ENCODE results near the gene AP1S2. TPM values are rescaled to one million over a fixed set of nuclear protein-coding genes. Genes with fewer than 3 reads are reported as not detected.
"Not testable (repeated sequence)": the region's sequence is repeated elsewhere in the genome, so short reads cannot be mapped to it uniquely, and the experiment has no call there.

Gene AP1S2
- polyA plus RNA-seq, 2 donors = 5.2 to 7.5 TPM

DNA sequence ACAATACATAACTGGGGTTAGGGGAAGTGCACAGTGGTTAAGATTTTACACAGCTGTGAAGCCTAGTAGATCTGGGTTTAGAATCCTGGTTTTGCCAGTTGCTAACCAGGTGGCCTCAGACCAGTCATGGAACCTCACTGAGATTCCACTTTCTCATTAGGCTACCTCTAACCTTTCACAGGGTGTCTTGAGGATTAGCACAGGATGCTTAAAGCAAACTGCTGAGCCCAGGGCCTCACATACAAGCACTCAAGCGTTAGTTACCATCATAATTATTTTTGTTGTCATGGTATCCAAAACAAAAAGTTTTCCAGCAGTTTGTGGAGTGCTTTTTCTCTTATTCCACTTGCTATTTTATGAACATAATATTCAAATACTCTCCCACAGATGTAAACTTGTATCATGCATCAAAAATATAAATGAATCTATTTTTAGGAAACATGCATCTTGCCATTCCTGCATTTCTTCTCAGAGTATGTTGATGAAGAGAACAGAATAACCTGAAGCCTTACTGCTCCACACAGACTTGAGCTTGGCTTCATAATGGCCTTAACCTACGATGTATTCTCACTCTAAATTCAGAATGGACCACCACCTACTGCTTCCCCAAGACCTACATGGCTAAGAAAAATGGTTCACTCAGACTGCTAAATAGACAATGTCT, 12.6 kb downstream of the AP1S2 start:
- no peaks in the 10 kb centered on the region for H3K9me3 ChIP-seq (ENCODE audit: control insufficient read depth in 2 of 2, insufficient read depth in 1 of 2, low read depth in 1 of 2, low read length in 1 of 2)
- no peak overlapping the region for H3K27ac ChIP-seq (ENCODE audit: low read depth in 2 of 2, low read length in 1 of 2)
- WGBS, 2 donors = 80 to 87% methylated on average over 2 of the region's 2 CpGs
- H3K36me3 ChIP-seq (ENCODE audit: control insufficient read depth in 2 of 2, insufficient read depth in 2 of 2, low read length in 1 of 2) = no peaks in the 10 kb centered on the region
- H3K4me1 ChIP-seq (ENCODE audit: control insufficient read depth in 2 of 2, insufficient read depth in 2 of 2, low read length in 1 of 2) = no peaks in the 10 kb centered on the region
- H3K4me3 ChIP-seq (ENCODE audit: low read depth in 1 of 2, low read length in 2 of 2) = no peak overlapping the region
- H3K27me3 ChIP-seq (ENCODE audit: control insufficient read depth in 1 of 2, insufficient read depth in 2 of 2, low read length in 2 of 2) = no peaks in the 10 kb centered on the region

DNA sequence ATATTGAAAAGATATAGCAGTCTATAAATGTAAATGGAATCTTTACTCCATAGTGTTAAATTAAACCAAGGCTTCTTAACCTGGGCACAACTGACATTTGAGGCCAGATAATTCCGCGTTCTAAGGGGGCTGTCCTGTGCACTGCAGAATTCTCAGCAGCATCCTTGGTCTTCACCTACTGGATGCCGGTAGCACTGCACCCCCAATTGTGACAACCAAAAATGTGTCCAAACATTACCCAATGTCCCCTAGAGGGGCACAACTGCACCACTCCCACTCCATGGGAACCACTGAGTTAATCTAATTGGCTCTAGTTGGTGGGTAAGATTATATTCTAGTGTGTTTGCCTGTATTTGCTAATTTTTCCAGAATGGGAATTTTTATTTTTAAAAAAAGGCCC, 16.6 kb downstream of the AP1S2 start:
- Histone ChIP-seq H3K9me3 (ENCODE audit: control insufficient read depth in 2 of 2, insufficient read depth in 1 of 2, low read depth in 1 of 2, low read length in 1 of 2) (no peaks in the 10 kb centered on the region), H3K27me3 (ENCODE audit: control insufficient read depth in 1 of 2, insufficient read depth in 2 of 2, low read length in 2 of 2) (no peaks in the 10 kb centered on the region), H3K36me3 (ENCODE audit: control insufficient read depth in 2 of 2, insufficient read depth in 2 of 2, low read length in 1 of 2) (no peaks in the 10 kb centered on the region), H3K27ac (ENCODE audit: low read depth in 2 of 2, low read length in 1 of 2) (no peak overlapping the region), H3K4me1 (ENCODE audit: control insufficient read depth in 2 of 2, insufficient read depth in 2 of 2, low read length in 1 of 2) (no peaks in the 10 kb centered on the region), H3K4me3 (ENCODE audit: low read depth in 1 of 2, low read length in 2 of 2) (no peak overlapping the region)
- 94 to 97% methylated on average over 3 of the region's 3 CpGs for WGBS, 2 donors

DNA sequence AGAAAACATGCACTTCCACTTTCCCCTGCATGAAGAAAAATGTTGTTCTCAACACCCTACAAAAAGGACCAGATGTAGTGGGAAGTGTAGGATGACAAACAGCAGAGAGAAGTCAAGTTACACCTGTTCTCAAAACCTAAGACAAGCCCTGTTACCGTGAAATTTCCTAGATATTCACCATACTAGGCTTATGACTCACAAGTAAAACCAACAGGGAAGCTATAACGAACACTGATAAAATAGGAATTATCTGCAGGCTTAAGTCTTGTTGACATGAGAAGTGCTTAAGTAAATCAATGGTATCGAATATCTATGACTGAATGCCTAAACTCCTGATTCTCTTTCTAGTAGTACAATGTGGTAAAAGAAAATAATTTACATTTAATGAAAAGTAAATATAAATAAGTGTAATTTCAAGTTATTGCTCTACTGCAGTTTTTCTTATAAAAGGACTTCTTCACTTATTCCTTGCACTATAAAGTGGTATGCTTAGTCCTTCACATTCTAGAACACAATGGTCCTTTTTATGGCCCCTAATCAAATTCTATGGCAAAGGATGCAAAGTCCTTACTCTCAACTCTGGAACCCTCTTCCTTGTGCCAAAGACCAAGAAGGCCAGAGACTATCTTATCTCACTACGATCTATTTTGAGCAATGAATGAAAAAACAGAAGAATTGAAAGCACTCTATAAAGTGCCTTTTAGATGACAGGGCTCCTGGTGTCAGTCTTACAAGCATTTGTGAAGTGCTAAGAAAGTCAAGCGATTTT, 19.6 kb downstream of the AP1S2 start:
- WGBS, 2 donors = 65 to 68% methylated on average over 5 of the region's 5 CpGs
- no peak overlapping the region for H3K4me3 ChIP-seq (ENCODE audit: low read depth in 1 of 2, low read length in 2 of 2)
- H3K4me1 ChIP-seq (ENCODE audit: control insufficient read depth in 2 of 2, insufficient read depth in 2 of 2, low read length in 1 of 2) = no peaks in the 10 kb centered on the region
- H3K36me3 ChIP-seq (ENCODE audit: control insufficient read depth in 2 of 2, insufficient read depth in 2 of 2, low read length in 1 of 2) = no peaks in the 10 kb centered on the region
- H3K27me3 ChIP-seq (ENCODE audit: control insufficient read depth in 1 of 2, insufficient read depth in 2 of 2, low read length in 2 of 2) = no peaks in the 10 kb centered on the region
- no peak overlapping the region for H3K27ac ChIP-seq (ENCODE audit: low read depth in 2 of 2, low read length in 1 of 2)
- no peaks in the 10 kb centered on the region for H3K9me3 ChIP-seq (ENCODE audit: control insufficient read depth in 2 of 2, insufficient read depth in 1 of 2, low read depth in 1 of 2, low read length in 1 of 2)

DNA sequence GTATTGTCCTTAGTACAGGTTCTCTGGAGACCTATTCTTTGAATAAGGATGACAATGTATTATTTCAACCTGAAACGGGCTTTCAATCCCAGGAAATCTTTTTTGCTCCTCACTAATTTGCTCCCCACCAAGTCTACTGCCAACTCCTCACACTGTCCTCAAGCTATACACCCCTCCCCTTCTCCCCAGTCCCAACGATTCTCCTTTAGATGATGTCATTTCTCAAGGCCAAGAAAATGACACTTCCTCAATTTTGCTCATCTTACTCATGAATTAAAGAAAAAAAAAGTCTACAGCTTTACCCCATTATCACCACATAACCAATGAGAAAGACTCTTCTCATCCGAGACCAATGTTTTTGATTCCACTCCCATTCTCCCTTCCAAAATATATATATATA, 20.6 kb downstream of the AP1S2 start:
- Histone ChIP-seq H3K9me3 (ENCODE audit: control insufficient read depth in 2 of 2, insufficient read depth in 1 of 2, low read depth in 1 of 2, low read length in 1 of 2) (no peaks in the 10 kb centered on the region), H3K27ac (ENCODE audit: low read depth in 2 of 2, low read length in 1 of 2) (no peak overlapping the region), H3K4me3 (ENCODE audit: low read depth in 1 of 2, low read length in 2 of 2) (no peak overlapping the region), H3K4me1 (ENCODE audit: control insufficient read depth in 2 of 2, insufficient read depth in 2 of 2, low read length in 1 of 2) (no peaks in the 10 kb centered on the region), H3K27me3 (ENCODE audit: control insufficient read depth in 1 of 2, insufficient read depth in 2 of 2, low read length in 2 of 2) (no peaks in the 10 kb centered on the region), H3K36me3 (ENCODE audit: control insufficient read depth in 2 of 2, insufficient read depth in 2 of 2, low read length in 1 of 2) (no peaks in the 10 kb centered on the region)
- WGBS, 2 donors = 70% methylated on average over 3 of the region's 3 CpGs

DNA sequence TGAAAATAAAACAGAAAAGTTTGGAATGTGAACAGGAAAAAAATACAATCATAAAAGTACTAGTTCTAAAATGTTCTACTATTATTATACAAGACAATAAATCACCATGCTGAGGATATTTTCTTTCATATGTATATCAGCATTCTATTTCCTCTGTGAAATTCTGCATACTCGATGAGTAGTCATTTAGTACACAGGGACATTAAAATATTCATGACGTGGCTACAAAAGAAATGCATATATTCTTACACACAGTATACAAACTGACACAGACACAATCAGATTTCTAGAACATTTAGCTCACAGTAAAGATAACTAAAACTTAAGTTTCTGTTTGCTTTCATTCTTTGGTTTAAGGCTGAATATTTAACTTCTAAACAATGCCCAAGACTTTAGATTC, 23.3 kb downstream of the AP1S2 start:
- H3K36me3 ChIP-seq (ENCODE audit: control insufficient read depth in 2 of 2, insufficient read depth in 2 of 2, low read length in 1 of 2); H3K4me1 ChIP-seq (ENCODE audit: control insufficient read depth in 2 of 2, insufficient read depth in 2 of 2, low read length in 1 of 2); H3K27ac ChIP-seq (ENCODE audit: low read depth in 2 of 2, low read length in 1 of 2); H3K9me3 ChIP-seq (ENCODE audit: control insufficient read depth in 2 of 2, insufficient read depth in 1 of 2, low read depth in 1 of 2, low read length in 1 of 2); H3K27me3 ChIP-seq (ENCODE audit: control insufficient read depth in 1 of 2, insufficient read depth in 2 of 2, low read length in 2 of 2); H3K4me3 ChIP-seq (ENCODE audit: low read depth in 1 of 2, low read length in 2 of 2): not testable (repeated sequence)
- WGBS, 2 donors = 83% methylated on average over 1 of the region's 2 CpGs; no CpG with 5 or more reads in 1 of the 2 donors

DNA sequence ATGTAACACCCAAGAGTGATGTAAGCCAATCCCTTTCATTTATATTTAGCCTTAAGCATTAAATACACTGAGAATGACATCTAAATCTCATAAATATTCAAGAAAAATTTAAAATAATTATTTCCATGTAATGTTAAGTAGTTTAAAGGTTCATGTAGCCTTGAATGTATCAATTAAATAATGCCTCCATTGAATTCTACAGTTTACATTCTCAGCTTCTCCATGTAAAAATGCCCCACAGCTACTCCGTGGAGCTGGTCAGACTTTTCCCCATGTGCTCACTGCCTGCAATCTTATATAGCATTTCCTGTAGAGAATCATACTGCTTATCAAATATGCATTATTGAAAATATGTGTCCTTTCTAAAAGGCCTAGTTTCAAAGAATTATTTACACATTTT, 25.4 kb downstream of the AP1S2 start:
- Histone ChIP-seq H3K36me3 (ENCODE audit: control insufficient read depth in 2 of 2, insufficient read depth in 2 of 2, low read length in 1 of 2) (no peaks in the 10 kb centered on the region), H3K9me3 (ENCODE audit: control insufficient read depth in 2 of 2, insufficient read depth in 1 of 2, low read depth in 1 of 2, low read length in 1 of 2) (no peaks in the 10 kb centered on the region), H3K27me3 (ENCODE audit: control insufficient read depth in 1 of 2, insufficient read depth in 2 of 2, low read length in 2 of 2) (no peaks in the 10 kb centered on the region), H3K4me1 (ENCODE audit: control insufficient read depth in 2 of 2, insufficient read depth in 2 of 2, low read length in 1 of 2) (no peaks in the 10 kb centered on the region), H3K4me3 (ENCODE audit: low read depth in 1 of 2, low read length in 2 of 2) (no peak overlapping the region), H3K27ac (ENCODE audit: low read depth in 2 of 2, low read length in 1 of 2) (no peak overlapping the region)
- 77 to 96% methylated on average over 1 of the region's 1 CpG for WGBS, 2 donors

DNA sequence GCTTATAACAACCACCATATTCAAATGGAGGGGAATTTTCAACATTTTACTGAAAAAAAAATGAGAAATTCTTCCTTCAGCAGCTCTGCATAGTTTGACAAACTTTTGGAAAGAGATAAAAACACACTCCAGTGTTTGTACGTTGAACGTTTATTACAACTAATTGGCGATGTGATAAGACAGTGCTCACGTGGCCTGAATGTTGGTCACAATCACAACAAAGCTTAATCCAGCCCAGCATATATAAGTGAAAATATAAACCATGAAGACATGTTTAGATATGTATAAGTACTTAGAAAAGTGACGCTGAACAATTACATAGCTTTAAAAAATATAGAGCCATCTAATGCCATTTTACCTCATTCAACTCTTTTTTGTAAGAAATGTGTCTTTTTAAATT, 28.7 kb downstream of the AP1S2 start:
- no peaks in the 10 kb centered on the region for H3K4me1 ChIP-seq (ENCODE audit: control insufficient read depth in 2 of 2, insufficient read depth in 2 of 2, low read length in 1 of 2)
- 68 to 76% methylated on average over 5 of the region's 5 CpGs for WGBS, 2 donors
- no peaks in the 10 kb centered on the region for H3K27me3 ChIP-seq (ENCODE audit: control insufficient read depth in 1 of 2, insufficient read depth in 2 of 2, low read length in 2 of 2)
- peaks cover 0 to 2% of the 10 kb centered on the region in 2 donors for H3K36me3 ChIP-seq (ENCODE audit: control insufficient read depth in 2 of 2, insufficient read depth in 2 of 2, low read length in 1 of 2)
- H3K27ac ChIP-seq (ENCODE audit: low read depth in 2 of 2, low read length in 1 of 2) = no peak overlapping the region
- H3K4me3 ChIP-seq (ENCODE audit: low read depth in 1 of 2, low read length in 2 of 2) = no peak overlapping the region
- no peaks in the 10 kb centered on the region for H3K9me3 ChIP-seq (ENCODE audit: control insufficient read depth in 2 of 2, insufficient read depth in 1 of 2, low read depth in 1 of 2, low read length in 1 of 2)

DNA sequence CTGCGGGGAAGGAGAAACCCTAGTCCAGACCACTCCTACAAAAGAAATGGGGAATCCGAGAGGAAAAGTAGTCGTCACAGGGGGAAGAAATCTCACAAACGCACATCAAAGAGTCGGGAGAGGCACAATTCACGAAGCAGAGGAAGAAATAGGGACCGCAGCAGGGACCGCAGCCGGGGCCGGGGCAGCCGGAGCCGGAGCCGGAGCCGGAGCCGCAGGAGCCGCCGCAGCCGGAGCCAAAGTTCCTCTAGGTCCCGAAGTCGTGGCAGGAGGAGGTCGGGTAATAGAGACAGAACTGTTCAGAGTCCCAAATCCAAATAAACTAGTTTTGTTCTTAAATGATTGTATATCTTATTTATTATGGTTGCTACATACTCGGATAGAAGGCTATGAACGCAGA, 31.7 kb downstream of the AP1S2 start:
- H3K27ac ChIP-seq (ENCODE audit: low read depth in 2 of 2, low read length in 1 of 2) = no peak overlapping the region
- peaks cover 0 to 2% of the 10 kb centered on the region in 2 donors for H3K36me3 ChIP-seq (ENCODE audit: control insufficient read depth in 2 of 2, insufficient read depth in 2 of 2, low read length in 1 of 2)
- WGBS, 2 donors = 97% methylated on average over 23 of the region's 23 CpGs
- no peak overlapping the region for H3K4me3 ChIP-seq (ENCODE audit: low read depth in 1 of 2, low read length in 2 of 2)
- H3K9me3 ChIP-seq (ENCODE audit: control insufficient read depth in 2 of 2, insufficient read depth in 1 of 2, low read depth in 1 of 2, low read length in 1 of 2) = no peaks in the 10 kb centered on the region
- no peaks in the 10 kb centered on the region for H3K4me1 ChIP-seq (ENCODE audit: control insufficient read depth in 2 of 2, insufficient read depth in 2 of 2, low read length in 1 of 2)
- H3K27me3 ChIP-seq (ENCODE audit: control insufficient read depth in 1 of 2, insufficient read depth in 2 of 2, low read length in 2 of 2) = no peaks in the 10 kb centered on the region

DNA sequence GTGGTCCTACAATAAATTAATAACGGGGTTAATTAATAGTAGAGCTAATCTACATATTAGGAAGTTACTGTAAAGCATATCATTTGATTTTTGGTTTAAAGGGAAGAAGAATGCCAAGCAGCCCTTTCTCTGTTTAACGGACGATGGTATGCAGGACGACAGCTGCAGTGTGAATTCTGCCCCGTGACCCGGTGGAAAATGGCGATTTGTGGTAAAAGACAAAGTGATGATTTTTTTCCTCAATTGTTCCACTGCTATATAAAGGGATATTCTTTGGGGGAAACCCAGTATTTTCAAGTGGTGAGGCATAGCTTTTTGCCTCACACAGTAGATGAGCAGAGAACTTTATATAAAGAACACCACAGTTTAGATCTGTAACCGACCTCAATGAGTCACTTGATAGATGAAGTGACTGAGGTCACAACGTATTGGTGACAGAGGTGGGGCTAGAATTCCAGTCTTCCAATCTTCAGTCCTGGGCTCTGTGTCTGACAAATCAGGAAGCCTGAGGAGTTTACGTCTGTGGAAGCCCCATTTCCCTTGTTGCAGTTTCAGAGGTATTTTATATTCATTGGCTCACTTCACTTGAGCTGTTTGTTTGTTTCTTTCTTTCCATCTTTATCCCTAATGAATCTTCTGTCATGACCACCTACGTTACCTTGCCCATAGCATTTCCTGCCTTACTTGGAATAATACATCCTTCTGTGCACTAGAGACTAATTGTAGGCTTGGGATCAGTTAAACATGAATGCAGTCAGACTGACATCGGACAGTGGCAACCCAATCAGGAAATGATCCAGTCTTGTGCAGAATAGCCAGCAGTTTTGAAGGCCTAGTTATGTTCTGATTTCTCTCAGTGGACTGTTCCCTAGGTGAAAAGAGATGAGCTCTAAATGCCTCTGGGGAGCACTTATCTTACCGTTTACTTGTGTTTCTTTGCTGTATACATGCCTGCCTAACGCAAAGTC, 34.2 kb downstream of the AP1S2 start:
- Histone ChIP-seq H3K4me3 (ENCODE audit: low read depth in 1 of 2, low read length in 2 of 2) (no peak overlapping the region), H3K36me3 (ENCODE audit: control insufficient read depth in 2 of 2, insufficient read depth in 2 of 2, low read length in 1 of 2) (peaks cover 2% of the 10 kb centered on the region in 2 donors), H3K27ac (ENCODE audit: low read depth in 2 of 2, low read length in 1 of 2) (no peak overlapping the region), H3K4me1 (ENCODE audit: control insufficient read depth in 2 of 2, insufficient read depth in 2 of 2, low read length in 1 of 2) (no peaks in the 10 kb centered on the region), H3K9me3 (ENCODE audit: control insufficient read depth in 2 of 2, insufficient read depth in 1 of 2, low read depth in 1 of 2, low read length in 1 of 2) (no peaks in the 10 kb centered on the region), H3K27me3 (ENCODE audit: control insufficient read depth in 1 of 2, insufficient read depth in 2 of 2, low read length in 2 of 2) (no peaks in the 10 kb centered on the region)
- 84 to 87% methylated on average over 14 of the region's 14 CpGs for WGBS, 2 donors
